Epithelial cell of proximal tubule (primary cell): Measurements from ENCODE around the gene EFNA1. TPM values are rescaled to one million over a fixed set of nuclear protein-coding genes. Genes with fewer than 3 reads are reported as not detected.

Experiments used
- DNase-seq: peaks from one replicate; pipeline ENCODE4 v3.0.0-alpha.2; 2011; ENCODE audit warnings: low read depth
- H3K4me3 ChIP-seq: 2 replicates; pipeline ENCODE4 v1.5.1; 2011; ENCODE audit warnings: low read depth, mild to moderate bottlenecking, low read length
- CTCF ChIP-seq: conservative IDR thresholded peaks from 2 replicates; pipeline ENCODE4 v1.5.1; 2012; ENCODE audit warnings: low read depth, mild to moderate bottlenecking, low read length
- total RNA-seq: library from RNA; depleted of rRNA; stranded (reverse); fragments of >200 nt; gene quantifications from 2 replicates; pipeline ENCODE4 v1.2.3, GENCODE V29; 2015

Gene EFNA1
- total RNA-seq, 1 donor from 2014 or later: 26.3 TPM

GRCh38 chr1:155093911-155094621, 33.6 kb upstream of the EFNA1 start:
- no peak for DNase-seq
- no peak overlapping the region for H3K4me3 ChIP-seq
- TF ChIP-seq CTCF: peak; percentile 63

DNA sequence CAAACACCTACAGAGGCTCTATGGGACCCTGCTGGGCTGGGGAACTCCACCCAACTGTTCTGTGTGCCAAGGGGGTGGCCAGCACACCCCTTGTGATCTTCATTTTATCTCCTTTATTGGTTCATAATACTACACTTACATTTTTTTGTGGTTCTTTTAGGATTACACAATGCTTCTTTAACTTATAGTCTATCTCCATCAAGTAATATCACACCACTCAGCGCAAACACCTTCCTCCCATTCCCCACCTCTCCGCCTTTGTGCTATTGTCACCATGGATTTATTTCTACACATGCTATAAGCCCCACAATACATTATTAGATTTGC, 33.1 kb upstream of the EFNA1 start:
- no peak for TF ChIP-seq CTCF
- H3K4me3 ChIP-seq: no peak overlapping the region
- DNase-seq: no peak

- no peak for DNase-seq
- H3K4me3 ChIP-seq: no peak overlapping the region
- TF ChIP-seq CTCF: no peak
Measured at GRCh38 chr1:155099331-155099730, 28.3 kb upstream of the EFNA1 start.

DNA sequence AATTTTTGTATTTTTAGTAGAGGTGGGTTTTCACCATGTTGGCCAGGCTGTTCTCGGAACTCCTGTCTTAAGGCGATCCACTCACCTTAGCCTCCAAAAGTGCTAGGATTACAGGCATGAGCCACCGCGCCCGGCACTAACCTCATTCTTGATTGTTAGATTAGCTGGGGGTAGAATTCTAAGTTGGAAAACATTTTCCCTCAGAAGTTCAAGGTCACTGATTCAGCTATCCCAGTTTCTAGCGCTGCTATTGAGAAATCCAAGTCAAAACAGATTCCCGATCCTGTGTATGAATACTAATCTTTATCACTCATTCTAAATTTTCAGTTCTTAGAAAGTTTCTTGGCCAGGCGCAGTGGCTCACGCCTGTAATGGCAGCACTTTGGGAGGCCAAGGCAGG, 24.4 kb upstream of the EFNA1 start:
- no peak overlapping the region for H3K4me3 ChIP-seq
- TF ChIP-seq CTCF: no peak
- DNase-seq: no peak

DNA sequence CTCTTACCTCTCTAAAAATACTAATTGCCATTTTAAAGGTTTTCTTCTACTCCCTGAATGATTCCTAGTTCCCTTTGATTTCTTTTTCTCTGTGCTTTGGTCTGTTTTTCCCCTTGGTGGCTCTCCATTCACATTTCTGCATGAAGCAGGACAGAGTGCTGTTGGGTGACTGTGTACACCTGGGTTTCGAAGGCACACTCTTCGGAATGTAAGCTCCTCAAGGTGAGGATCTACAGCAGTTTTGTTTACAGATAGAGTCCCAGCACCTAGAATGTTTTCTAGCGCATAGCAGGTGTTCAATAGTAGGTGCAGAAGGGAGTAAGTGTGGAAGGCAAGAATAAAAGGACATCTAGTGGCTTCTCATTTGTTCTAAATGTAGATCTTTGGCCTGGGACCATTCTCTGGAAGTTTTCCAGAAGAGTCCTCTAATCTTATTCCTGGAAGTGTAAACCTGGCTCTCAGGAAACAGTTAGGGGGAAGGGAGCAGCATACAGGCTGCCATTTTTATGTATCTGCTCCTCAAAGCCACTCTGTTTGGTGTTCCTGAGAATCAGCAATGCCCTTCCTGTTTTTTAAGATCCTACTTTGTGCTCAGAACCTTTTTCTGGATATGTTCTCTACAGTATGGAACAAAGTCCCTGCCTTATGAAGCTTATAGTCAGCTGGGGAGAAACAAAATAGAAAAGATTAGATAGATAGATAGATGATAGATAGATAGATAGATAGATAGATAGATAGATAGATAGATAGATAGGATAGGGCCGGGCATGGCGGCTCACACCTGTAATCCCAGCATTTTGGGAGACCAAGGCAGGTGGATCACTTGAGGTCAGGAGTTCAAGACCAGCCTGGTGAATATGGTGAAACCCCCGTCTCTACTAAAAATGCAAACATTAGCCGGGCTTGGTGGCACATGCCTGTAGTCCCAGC, 22.8 kb upstream of the EFNA1 start:
- TF ChIP-seq CTCF: no peak
- no peak for DNase-seq
- no peak overlapping the region for H3K4me3 ChIP-seq

DNA sequence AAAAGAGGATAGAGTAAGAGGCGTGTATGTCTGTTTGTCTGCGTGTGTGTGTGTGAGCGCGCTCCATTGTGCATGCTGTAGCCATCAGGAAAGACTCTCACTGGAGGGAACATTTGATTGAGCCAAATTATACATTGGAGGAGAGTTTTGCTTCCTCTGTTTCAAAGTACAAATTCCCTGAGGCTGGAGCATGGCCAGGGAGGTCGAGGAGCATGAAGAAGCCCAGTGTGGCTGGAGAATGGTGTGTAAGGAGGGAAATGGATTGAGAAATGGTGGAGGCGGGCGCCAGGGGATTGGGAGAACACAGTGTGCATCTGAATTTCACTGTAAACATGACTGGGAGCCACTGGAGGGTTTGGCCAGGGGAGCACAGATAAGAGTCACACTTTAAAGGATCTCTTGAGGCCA, 22.1 kb upstream of the EFNA1 start:
- DNase-seq: no peak
- no peak overlapping the region for H3K4me3 ChIP-seq
- TF ChIP-seq CTCF: no peak
